Right lobe of liver (tissue), 4 donors: Measurements from ENCODE around the gene PRDM13.
"Not testable (repeated sequence)": the region's sequence is repeated elsewhere in the genome, so short reads cannot be mapped to it uniquely, and the experiment has no call there.

Experiments used
- POLR2A ChIP-seq: fragments of 450-650 bp; IDR thresholded peaks from one replicate; pipeline ENCODE4 v1.6.1; 2017; ENCODE audit warnings: antibody characterized with exemption, mild to moderate bottlenecking
- TF ChIP-seq, protein P1 (sequence below), 4 donors: fragments of 200-600 bp in 3 of 4; fragments of 450-650 bp in 1 of 4; IDR thresholded peaks; one replicate each; pipeline versions ENCODE4 v1.5.1 to v1.8.0; 2016 to 2022; ENCODE audit warnings: antibody characterized with exemption in 4 of 4, mild to moderate bottlenecking in 2 of 4
- donor health status: DM: no; HTN: no; CAD: no.
- donor health status: DM: no; HTN: no; CAD: no.
- donor health status: DM: no; HTN: yes; CAD: no.

DNA sequence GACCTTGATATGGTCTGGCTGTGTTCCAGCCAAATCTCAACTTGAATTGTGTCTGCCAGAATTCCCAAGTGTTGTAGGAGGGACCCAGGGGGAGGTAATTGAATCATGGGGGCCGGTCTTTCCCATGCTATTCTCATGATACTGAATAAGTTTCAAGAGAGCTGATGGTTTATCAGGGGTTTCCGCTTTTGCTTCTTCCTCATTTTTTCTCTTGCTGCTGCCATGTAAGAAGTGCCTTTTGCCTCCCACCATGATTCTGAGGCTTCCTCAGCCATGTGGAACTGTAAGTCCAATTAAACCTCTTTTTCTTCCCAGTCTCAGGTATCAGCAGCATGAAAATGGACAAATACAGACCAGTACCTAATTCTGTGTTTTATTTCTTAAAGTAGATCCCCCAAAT lies 15.4 kb downstream of the PRDM13 start:
- TF ChIP-seq POLR2A, result not testable (repeated sequence)
- TF ChIP-seq, protein P1, sequence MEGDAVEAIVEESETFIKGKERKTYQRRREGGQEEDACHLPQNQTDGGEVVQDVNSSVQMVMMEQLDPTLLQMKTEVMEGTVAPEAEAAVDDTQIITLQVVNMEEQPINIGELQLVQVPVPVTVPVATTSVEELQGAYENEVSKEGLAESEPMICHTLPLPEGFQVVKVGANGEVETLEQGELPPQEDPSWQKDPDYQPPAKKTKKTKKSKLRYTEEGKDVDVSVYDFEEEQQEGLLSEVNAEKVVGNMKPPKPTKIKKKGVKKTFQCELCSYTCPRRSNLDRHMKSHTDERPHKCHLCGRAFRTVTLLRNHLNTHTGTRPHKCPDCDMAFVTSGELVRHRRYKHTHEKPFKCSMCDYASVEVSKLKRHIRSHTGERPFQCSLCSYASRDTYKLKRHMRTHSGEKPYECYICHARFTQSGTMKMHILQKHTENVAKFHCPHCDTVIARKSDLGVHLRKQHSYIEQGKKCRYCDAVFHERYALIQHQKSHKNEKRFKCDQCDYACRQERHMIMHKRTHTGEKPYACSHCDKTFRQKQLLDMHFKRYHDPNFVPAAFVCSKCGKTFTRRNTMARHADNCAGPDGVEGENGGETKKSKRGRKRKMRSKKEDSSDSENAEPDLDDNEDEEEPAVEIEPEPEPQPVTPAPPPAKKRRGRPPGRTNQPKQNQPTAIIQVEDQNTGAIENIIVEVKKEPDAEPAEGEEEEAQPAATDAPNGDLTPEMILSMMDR (IDR thresholded peaks at IDR 0.05), result not testable (repeated sequence)
